Mucosa of descending colon (tissue), 3 donors: Measurements from ENCODE around the gene VSIG2. TPM values are rescaled to one million over a fixed set of nuclear protein-coding genes. Genes with fewer than 3 reads are reported as not detected.

Experiments
- ATAC-seq: fragments of 200-7000 bp; cut with Tn5 transposase; one replicate; pipeline ENCODE4 v1.9.1; 2020; ENCODE audit warnings: mild to moderate bottlenecking, moderate library complexity
- DNase-seq, 3 donors: peaks; one replicate each; pipeline ENCODE4 v3.0.0-alpha.2; 2020
- H3K36me3 ChIP-seq: fragments of 200-600 bp; one replicate; pipeline ENCODE4 v1.8.0; 2021; ENCODE audit warnings: low read depth, mild to moderate bottlenecking
- H3K4me1 ChIP-seq: fragments of 200-600 bp; one replicate; pipeline ENCODE4 v1.8.0; 2021; ENCODE audit warnings: low read depth, mild to moderate bottlenecking
- H3K4me3 ChIP-seq: fragments of 200-600 bp; one replicate; pipeline ENCODE4 v1.8.0; 2021; ENCODE audit warnings: mild to moderate bottlenecking
- H3K9me3 ChIP-seq: fragments of 200-600 bp; one replicate; pipeline ENCODE4 v1.8.0; 2021; ENCODE audit warnings: mild to moderate bottlenecking
- intact Hi-C, 2 donors: fragments of 100-400 bp; cut with DNase I in 1 of 2; cut with micrococcal nuclease in 1 of 2; formaldehyde crosslinking; loops; one replicate each; pipeline versions ENCODE4 v1.11.0 to v1.11.1; 2022; cut with DNase I, micrococcal nuclease
- total RNA-seq, 3 donors: library from RNA; stranded (reverse); fragmentation: NEBNext Ultra II Directional in 2 of 3; extraction: Animal tissue kit (Norgen Biotek cat#: 25700) in 2 of 3; gene quantifications; one replicate each; pipeline versions ENCODE4 v1.2.1 to v1.2.4, GENCODE V29; 2021 to 2023
- TF ChIP-seq, protein P1 (sequence below): fragments of 200-600 bp; IDR thresholded peaks from one replicate; pipeline ENCODE4 v1.8.0; 2022; ENCODE audit warnings: antibody characterized with exemption, mild to moderate bottlenecking
- donor health status: DM: no; HTN: no; CAD: no; lungs with moderate emphysema.
- donor health status: DM: no; HTN: no; CAD: no.
- donor health status: DM: no; HTN: yes; CAD: no.

Gene VSIG2
- total RNA-seq, 3 donors from 2014 or later, result 78.6 to 268 (median 126) TPM

DNA sequence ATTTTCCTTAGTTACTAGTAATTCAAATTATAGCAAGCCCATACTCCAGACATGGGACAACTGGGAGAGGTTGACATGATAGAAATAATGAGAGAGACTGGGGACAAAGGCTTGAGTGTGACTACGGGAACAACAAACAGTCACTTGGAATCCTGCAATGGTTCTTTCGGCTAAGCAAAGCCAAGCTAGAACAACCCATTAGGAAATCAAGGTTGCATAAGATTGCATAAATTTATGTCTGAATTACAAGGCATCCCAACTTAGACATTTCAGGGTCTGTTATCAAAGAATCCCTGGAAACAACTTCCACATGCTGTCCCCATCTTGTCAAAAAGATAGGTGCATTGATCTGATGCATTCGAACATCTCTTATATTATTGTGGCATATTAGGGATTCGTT is 22.5 kb downstream of the VSIG2 start:
- TF ChIP-seq, protein P1, sequence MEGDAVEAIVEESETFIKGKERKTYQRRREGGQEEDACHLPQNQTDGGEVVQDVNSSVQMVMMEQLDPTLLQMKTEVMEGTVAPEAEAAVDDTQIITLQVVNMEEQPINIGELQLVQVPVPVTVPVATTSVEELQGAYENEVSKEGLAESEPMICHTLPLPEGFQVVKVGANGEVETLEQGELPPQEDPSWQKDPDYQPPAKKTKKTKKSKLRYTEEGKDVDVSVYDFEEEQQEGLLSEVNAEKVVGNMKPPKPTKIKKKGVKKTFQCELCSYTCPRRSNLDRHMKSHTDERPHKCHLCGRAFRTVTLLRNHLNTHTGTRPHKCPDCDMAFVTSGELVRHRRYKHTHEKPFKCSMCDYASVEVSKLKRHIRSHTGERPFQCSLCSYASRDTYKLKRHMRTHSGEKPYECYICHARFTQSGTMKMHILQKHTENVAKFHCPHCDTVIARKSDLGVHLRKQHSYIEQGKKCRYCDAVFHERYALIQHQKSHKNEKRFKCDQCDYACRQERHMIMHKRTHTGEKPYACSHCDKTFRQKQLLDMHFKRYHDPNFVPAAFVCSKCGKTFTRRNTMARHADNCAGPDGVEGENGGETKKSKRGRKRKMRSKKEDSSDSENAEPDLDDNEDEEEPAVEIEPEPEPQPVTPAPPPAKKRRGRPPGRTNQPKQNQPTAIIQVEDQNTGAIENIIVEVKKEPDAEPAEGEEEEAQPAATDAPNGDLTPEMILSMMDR, result no peak

DNA sequence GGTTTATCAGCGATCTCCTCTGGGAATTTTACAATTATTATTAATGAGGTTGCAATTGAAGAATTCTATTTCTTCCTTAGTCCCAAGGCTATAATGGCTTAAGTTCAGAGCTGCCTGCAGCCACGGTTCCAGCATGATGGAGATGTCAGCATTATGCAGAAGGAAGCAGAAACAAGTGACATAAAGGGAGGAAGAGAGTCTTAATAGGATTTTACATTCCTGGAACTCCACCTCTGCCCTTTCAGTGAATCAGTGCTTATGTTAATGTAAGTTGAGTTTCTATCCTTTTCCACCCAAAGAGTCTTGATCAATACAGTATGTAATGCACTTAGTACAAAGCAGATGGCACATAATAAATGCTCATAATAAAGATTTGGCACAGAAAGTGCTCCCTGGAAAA is 23.9 kb downstream of the VSIG2 start:
- no peaks in the 10 kb centered on the region for H3K36me3 ChIP-seq
- no peak overlapping the region for H3K4me3 ChIP-seq
- H3K4me1 ChIP-seq, result peaks cover 11% of the 10 kb centered on the region
- no peak for ATAC-seq
- no peaks in the 10 kb centered on the region for H3K9me3 ChIP-seq
- no peak for DNase-seq
- TF ChIP-seq, protein P1, result no peak
- intact Hi-C loops, result no loop called here

More for the DNA sequence above, 22.5 kb downstream of the VSIG2 start:
- intact Hi-C loops, result no loop called here
- Histone ChIP-seq H3K9me3 (no peaks in the 10 kb centered on the region), H3K4me1 (peaks cover 8% of the 10 kb centered on the region), H3K36me3 (no peaks in the 10 kb centered on the region), H3K4me3 (no peak overlapping the region)
- no peak for DNase-seq
- ATAC-seq, result no peak

DNA sequence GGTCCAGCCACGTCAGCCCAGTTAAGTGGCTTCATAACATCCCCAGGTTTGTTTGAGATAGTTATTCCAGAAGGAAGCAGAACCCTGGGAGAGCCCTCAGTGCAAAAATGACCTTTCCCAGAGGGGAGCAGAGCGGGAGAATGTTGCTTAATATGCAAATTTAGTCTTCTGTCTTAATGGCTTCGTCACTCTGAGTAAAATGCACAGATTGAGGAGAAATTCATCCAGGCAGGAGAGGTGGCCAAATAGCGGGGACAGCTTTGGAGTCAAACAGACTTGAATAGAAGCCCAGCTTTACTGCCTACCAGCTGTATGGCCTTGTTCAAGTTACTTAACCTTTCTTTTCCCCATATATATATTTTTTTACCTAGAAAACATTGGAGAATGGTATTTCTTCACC is 24.6 kb downstream of the VSIG2 start:
- H3K9me3 ChIP-seq, result no peaks in the 10 kb centered on the region
- DNase-seq (no peak), ATAC-seq (no peak)
- intact Hi-C loops, result no loop called here
- H3K4me1 ChIP-seq, result peaks cover 11% of the 10 kb centered on the region
- TF ChIP-seq, protein P1, result no peak
- H3K4me3 ChIP-seq, result no peak overlapping the region
- no peaks in the 10 kb centered on the region for H3K36me3 ChIP-seq

DNA sequence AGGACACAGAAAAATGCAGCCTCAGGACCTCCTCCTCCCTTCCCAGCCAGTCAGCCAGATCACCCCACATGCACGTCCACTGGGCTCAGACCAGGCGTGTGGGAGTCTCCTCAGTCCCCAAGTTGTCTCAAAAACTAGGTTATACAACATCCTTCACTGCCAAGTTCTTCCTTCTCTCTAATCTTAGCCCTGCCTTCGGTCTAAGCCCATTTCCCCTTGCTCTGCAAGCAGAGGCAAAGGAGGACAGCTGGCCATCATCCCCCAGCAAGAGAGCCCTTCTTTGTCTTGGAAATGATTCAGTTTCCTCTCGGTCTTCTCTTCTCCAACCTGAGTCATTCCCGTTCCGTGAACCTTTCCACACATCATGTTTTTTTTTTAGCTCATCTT is 26.3 kb downstream of the VSIG2 start:
- Histone ChIP-seq H3K36me3 (no peaks in the 10 kb centered on the region), H3K4me3 (no peak overlapping the region), H3K4me1 (peaks cover 11% of the 10 kb centered on the region), H3K9me3 (no peaks in the 10 kb centered on the region)
- intact Hi-C loops, result no loop called here
- DNase-seq (no peak), ATAC-seq (no peak)
- TF ChIP-seq, protein P1, result no peak

DNA sequence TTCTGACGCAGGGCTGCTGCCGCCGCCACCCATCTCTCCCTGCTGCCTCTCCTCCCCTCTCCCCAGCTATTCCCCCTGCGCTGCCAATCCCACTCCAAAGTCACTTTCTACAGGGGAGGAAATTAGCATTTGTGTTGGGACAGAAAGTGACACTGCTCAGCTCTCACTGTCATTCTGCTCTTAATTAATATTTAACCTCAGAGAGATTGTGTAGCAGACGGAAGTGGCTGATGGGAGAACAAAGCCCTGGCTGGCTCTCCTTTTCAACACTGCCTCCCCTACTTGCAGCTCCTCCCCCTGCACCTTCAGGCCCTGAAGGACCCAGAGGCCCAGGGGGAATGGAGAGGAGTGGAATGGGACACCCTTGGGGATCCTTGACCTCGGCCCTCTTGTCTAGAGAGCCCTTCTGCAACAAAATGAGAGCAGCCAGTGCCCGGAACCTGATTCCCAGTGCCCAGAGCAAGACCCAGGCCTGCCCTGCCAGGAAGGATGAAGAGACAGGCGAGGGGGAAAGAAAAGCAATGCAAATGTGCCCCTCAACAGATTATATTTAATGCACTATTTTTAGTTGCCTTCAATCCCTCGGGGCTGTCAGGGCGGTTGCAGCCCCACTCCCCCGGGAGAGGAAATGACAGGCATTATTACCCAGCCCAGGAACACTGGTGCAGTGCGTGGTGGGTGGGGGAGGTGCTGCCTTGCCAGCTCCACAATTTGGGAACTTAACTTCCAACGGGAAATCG is 26.9 kb downstream of the VSIG2 start:
- Histone ChIP-seq H3K36me3 (no peaks in the 10 kb centered on the region), H3K4me1 (peaks cover 11% of the 10 kb centered on the region), H3K9me3 (no peaks in the 10 kb centered on the region), H3K4me3 (no peak overlapping the region)
- DNase-seq (peak in 2 of 3 donors; percentile 54 to 61), ATAC-seq (peak; percentile 96)
- intact Hi-C loops, result no loop called here
- TF ChIP-seq, protein P1, result no peak
